H9 (cell line): ENCODE data around the gene KIAA2012. TPM values are rescaled to one million over a fixed set of nuclear protein-coding genes. Genes with fewer than 3 reads are reported as not detected.

Experiments used
- DNase-seq: peaks from one replicate; pipeline ENCODE4 v3.0.0-alpha.2; 2017
- H2AFZ ChIP-seq: one replicate; pipeline ENCODE4 v1.6.1; 2013; ENCODE audit warnings: mild to moderate bottlenecking, low read length, control low read depth, moderate library complexity
- H2AK5ac ChIP-seq: 2 replicates; pipeline ENCODE4 v1.6.1; 2013; ENCODE audit warnings: low read length, control low read depth, mixed read lengths; ENCODE audit not compliant: insufficient read length
- H2BK120ac ChIP-seq: one replicate; pipeline ENCODE4 v1.6.1; 2013; ENCODE audit warnings: low read depth, mild to moderate bottlenecking, low read length, control low read depth, inconsistent platforms; ENCODE audit not compliant: poor library complexity, severe bottlenecking
- H2BK12ac ChIP-seq: 2 replicates; pipeline ENCODE4 v1.6.1; 2013; ENCODE audit warnings: low read length, control low read depth, mixed read lengths, low read depth; ENCODE audit not compliant: insufficient read length
- H2BK15ac ChIP-seq: 2 replicates; pipeline ENCODE4 v1.6.1; 2013; ENCODE audit warnings: low read depth, low read length, control low read depth
- H2BK20ac ChIP-seq: one replicate; pipeline ENCODE4 v1.6.1; 2013; ENCODE audit warnings: low read depth, mild to moderate bottlenecking, low read length, control low read depth, inconsistent platforms; ENCODE audit not compliant: poor library complexity, severe bottlenecking
- H2BK5ac ChIP-seq: 2 replicates; pipeline ENCODE4 v1.6.1; 2013; ENCODE audit warnings: low read length, control low read depth, mixed read lengths; ENCODE audit not compliant: insufficient read length
- H3K14ac ChIP-seq: 2 replicates; pipeline ENCODE4 v1.6.1; 2013; ENCODE audit warnings: low read length, control low read depth; ENCODE audit not compliant: insufficient read depth
- H3K18ac ChIP-seq: 2 replicates; pipeline ENCODE4 v1.6.1; 2013; ENCODE audit warnings: low read depth, mild to moderate bottlenecking, mixed read lengths, low read length, control low read depth; ENCODE audit not compliant: insufficient read length
- H3K23ac ChIP-seq: 2 replicates; pipeline ENCODE4 v1.6.1; 2013; ENCODE audit warnings: low read length, control low read depth, mixed read lengths, low read depth; ENCODE audit not compliant: insufficient read length
- H3K23me2 ChIP-seq: 2 replicates; pipeline ENCODE4 v1.6.1; 2013; ENCODE audit warnings: low read depth, mild to moderate bottlenecking, mixed read lengths, low read length, control low read depth; ENCODE audit not compliant: insufficient read length, poor library complexity, severe bottlenecking
- H3K27ac ChIP-seq: 2 replicates; pipeline ENCODE4 v1.5.1; 2013; ENCODE audit warnings: low read length, control low read depth, mixed read lengths, low read depth; ENCODE audit not compliant: insufficient read length
- H3K27me3 ChIP-seq: 2 replicates; pipeline ENCODE4 v1.6.1; 2013; ENCODE audit warnings: low read length, control low read depth, inconsistent platforms; ENCODE audit not compliant: insufficient read depth
- H3K4ac ChIP-seq: 2 replicates; pipeline ENCODE4 v1.6.1; 2013; ENCODE audit warnings: low read depth, mild to moderate bottlenecking, control low read depth, inconsistent platforms, low read length, moderate library complexity
- H3K4me1 ChIP-seq: 2 replicates; pipeline ENCODE4 v1.6.1; 2013; ENCODE audit warnings: low read length, control low read depth, inconsistent platforms; ENCODE audit not compliant: insufficient read depth
- H3K4me2 ChIP-seq: 2 replicates; pipeline ENCODE4 v1.6.1; 2013; ENCODE audit warnings: low read length, control low read depth, mixed read lengths; ENCODE audit not compliant: insufficient read length, insufficient read depth
- H3K56ac ChIP-seq: 2 replicates; pipeline ENCODE4 v1.6.1; 2013; ENCODE audit warnings: low read depth, mild to moderate bottlenecking, mixed read lengths, low read length, control low read depth; ENCODE audit not compliant: insufficient read length
- H3K79me1 ChIP-seq: 2 replicates; pipeline ENCODE4 v1.6.1; 2013; ENCODE audit warnings: low read depth, mild to moderate bottlenecking, moderate library complexity, low read length, control low read depth, inconsistent platforms; ENCODE audit not compliant: insufficient read depth, poor library complexity, severe bottlenecking
- H3K79me2 ChIP-seq: 2 replicates; pipeline ENCODE4 v1.6.1; 2013; ENCODE audit warnings: low read length, control low read depth, inconsistent platforms; ENCODE audit not compliant: insufficient read depth
- H3K9ac ChIP-seq: 2 replicates; pipeline ENCODE4 v1.6.1; 2013; ENCODE audit warnings: low read length, control low read depth, mixed read lengths; ENCODE audit not compliant: insufficient read length; ENCODE audit errors: extremely low read depth
- H3K9me3 ChIP-seq: one replicate; pipeline ENCODE4 v1.6.1; 2013; ENCODE audit warnings: low read depth, low read length, inconsistent platforms; ENCODE audit not compliant: control insufficient read depth
- H3T11ph ChIP-seq: one replicate; pipeline ENCODE4 v1.6.1; 2013; ENCODE audit warnings: mild to moderate bottlenecking, low read length, control low read depth, inconsistent platforms
- H4K20me1 ChIP-seq: one replicate; pipeline ENCODE4 v1.6.1; 2013; ENCODE audit not compliant: control insufficient read depth, insufficient read length, insufficient read depth
- H4K5ac ChIP-seq: 2 replicates; pipeline ENCODE4 v1.6.1; 2013; ENCODE audit warnings: low read depth, mild to moderate bottlenecking, mixed read lengths, low read length, control low read depth; ENCODE audit not compliant: insufficient read length
- H4K8ac ChIP-seq: replicated peaks from 2 replicates; pipeline ENCODE4 v1.6.1; 2013; ENCODE audit warnings: low read length, control low read depth, mixed read lengths, low read depth; ENCODE audit not compliant: insufficient read length
- H4K91ac ChIP-seq: 2 replicates; pipeline ENCODE4 v1.6.1; 2013; ENCODE audit warnings: low read depth, mild to moderate bottlenecking, moderate library complexity, mixed read lengths, low read length, control low read depth; ENCODE audit not compliant: insufficient read length
- H3K27ac Mint-ChIP-seq, 3 experiments: 2 replicates in 2 of 3; 3 replicates in 1 of 3; pipeline ENCODE4 v1.8.0; 2020 to 2021; ENCODE audit warnings: mixed read lengths in 3 of 3, mild to moderate bottlenecking in 1 of 3, moderate library complexity in 1 of 3
- H3K27me3 Mint-ChIP-seq: 2 replicates; pipeline ENCODE4 v1.8.0; 2021; ENCODE audit warnings: low read depth, mild to moderate bottlenecking, moderate library complexity, mixed read lengths
- H3K36me3 Mint-ChIP-seq, 3 experiments: 2 replicates in 2 of 3; 3 replicates in 1 of 3; pipeline ENCODE4 v1.8.0; 2020 to 2021; ENCODE audit warnings: low read depth in 3 of 3, mixed read lengths in 3 of 3; ENCODE audit not compliant: insufficient read depth in 1 of 3
- H3K4me1 Mint-ChIP-seq, 2 experiments: 2 replicates each; pipeline ENCODE4 v1.8.0; 2020; ENCODE audit warnings: mixed read lengths in 2 of 2
- H3K4me3 Mint-ChIP-seq, 2 experiments: 2 replicates in 1 of 2; 3 replicates in 1 of 2; pipeline ENCODE4 v1.8.0; 2020 to 2021; ENCODE audit warnings: mild to moderate bottlenecking in 2 of 2, mixed read lengths in 2 of 2, moderate library complexity in 1 of 2
- H3K9me3 Mint-ChIP-seq, 2 experiments: 2 replicates in 1 of 2; 3 replicates in 1 of 2; pipeline ENCODE4 v1.8.0; 2020; ENCODE audit warnings: mild to moderate bottlenecking in 2 of 2, mixed read lengths in 2 of 2, moderate library complexity in 1 of 2
- CTCF ChIP-seq: fragments of 200-600 bp; sonication (generic); conservative IDR thresholded peaks from 3 replicates; pipeline ENCODE4 v1.8.0; 2021; ENCODE audit warnings: antibody characterized with exemption, mild to moderate bottlenecking
- WGBS: extraction: QIAGEN DNeasy Blood & Tissue Kit; methylation state at CpG from one replicate; pipeline ENCODE4 v1.1.7; 2013; ENCODE audit warnings: missing lambda C conversion rate, low lambda C conversion rate, mixed read lengths; ENCODE audit not compliant: insufficient read length; ENCODE audit errors: extremely low coverage; 5-methylcytosine and 5-hydroxymethylcytosine counted together
- total RNA-seq: library from RNA; stranded (reverse); gene quantifications from 2 replicates; pipeline ENCODE4 v1.2.1, GENCODE V29; 2021

Gene KIAA2012
- total RNA-seq, 1 experiment from 2014 or later = not detected

- no peaks in the 10 kb centered on the region for H3K9me3 Mint-ChIP-seq
- TF ChIP-seq CTCF = no peak
- Histone ChIP-seq H4K91ac (no peak overlapping the region), H2BK20ac (no peak overlapping the region), H3K14ac (no peak overlapping the region), H3K4ac (no peak overlapping the region), H3K9me3 (no peaks in the 10 kb centered on the region), H3K9ac (no peak overlapping the region), H3K4me2 (peak overlapping the region; percentile 72), H3T11ph (no peak overlapping the region), H2BK12ac (no peak overlapping the region), H2BK5ac (no peak overlapping the region), H2BK15ac (no peak overlapping the region), H3K23me2 (peaks cover 8% of the 10 kb centered on the region), H3K27ac (no peak overlapping the region), H3K4me1 (peaks cover 3% of the 10 kb centered on the region), H3K79me2 (peaks cover 24% of the 10 kb centered on the region; the same call in 1 of the 2 replicates), H4K8ac (no peak overlapping the region), H4K5ac (no peak overlapping the region), H2AFZ (no peak overlapping the region), H3K79me1 (no peaks in the 10 kb centered on the region), H3K23ac (no peak overlapping the region), H4K20me1 (no peaks in the 10 kb centered on the region), H2AK5ac (no peak overlapping the region), H2BK120ac (no peak overlapping the region), H3K18ac (no peak overlapping the region), H3K56ac (no peak overlapping the region), H3K27me3 (no peaks in the 10 kb centered on the region)
- peak overlapping the region in 1 of 3 experiments; percentile 79; a peak in 1 of 7 replicates for H3K27ac Mint-ChIP-seq
- no CpG with 5 or more reads among the region's 4 CpGs for WGBS
- peaks cover 7 to 18% (median 17%) of the 10 kb centered on the region in 3 experiments; a peak in 6 of 7 replicates for H3K36me3 Mint-ChIP-seq
- no peak overlapping the region; a peak in 1 of 5 replicates for H3K4me3 Mint-ChIP-seq
- H3K4me1 Mint-ChIP-seq = peaks cover 24 to 33% of the 10 kb centered on the region in 2 experiments
- no peak for DNase-seq
- no peaks in the 10 kb centered on the region; the same call in 1 of the 2 replicates for H3K27me3 Mint-ChIP-seq
These were observed 32.8 kb upstream of the KIAA2012 start for GRCh38 chr2:202040079-202040844.
